GM18867 (cell line): ENCODE measurements around the gene MOK.

Experiments used
- ATAC-seq: cut with Tn5 transposase; IDR thresholded peaks from one replicate; pipeline ENCODE4 v1.9.1; 2021; ENCODE audit warnings: mild to moderate bottlenecking, moderate library complexity; ENCODE audit not compliant: unreplicated experiment

MOK gene

GRCh38 chr14:102226356-102227125 lies 78.4 kb downstream of the MOK start:
- ATAC-seq: no peak

GRCh38 chr14:102225936-102226335 lies 79.0 kb downstream of the MOK start:
- ATAC-seq: no peak

GRCh38 chr14:102225386-102225785 lies 79.6 kb downstream of the MOK start:
- ATAC-seq: no peak

GRCh38 chr14:102223682-102224081 lies 81.3 kb downstream of the MOK start:
- no peak for ATAC-seq

GRCh38 chr14:102222751-102223150 lies 82.2 kb downstream of the MOK start:
- no peak for ATAC-seq

- ATAC-seq: no peak
These were observed 82.9 kb downstream of the MOK start for GRCh38 chr14:102222009-102222575.

GRCh38 chr14:102221026-102221425 lies 83.9 kb downstream of the MOK start:
- no peak for ATAC-seq

GRCh38 chr14:102220031-102220430 lies 84.9 kb downstream of the MOK start:
- no peak for ATAC-seq

- no peak for ATAC-seq
These were observed 85.6 kb downstream of the MOK start for GRCh38 chr14:102219316-102219715.

- no peak for ATAC-seq
These were observed 86.3 kb downstream of the MOK start for GRCh38 chr14:102218688-102219087.

- ATAC-seq: no peak
These were observed 87.0 kb downstream of the MOK start for GRCh38 chr14:102217987-102218421.

- no peak for ATAC-seq
These were observed 87.6 kb downstream of the MOK start for GRCh38 chr14:102217399-102217798.

GRCh38 chr14:102215576-102216250 lies 89.3 kb downstream of the MOK start:
- ATAC-seq: no peak

- ATAC-seq: no peak
These were observed 89.9 kb downstream of the MOK start for GRCh38 chr14:102215071-102215470.

GRCh38 chr14:102213984-102214658 lies 90.8 kb downstream of the MOK start:
- ATAC-seq: no peak

- ATAC-seq: no peak
These were observed 91.5 kb downstream of the MOK start for GRCh38 chr14:102213470-102213869.

GRCh38 chr14:102212845-102213244 lies 92.1 kb downstream of the MOK start:
- ATAC-seq: no peak

- ATAC-seq: no peak
These were observed 92.6 kb downstream of the MOK start for GRCh38 chr14:102212356-102212755.

GRCh38 chr14:102211240-102211639 lies 93.7 kb downstream of the MOK start:
- ATAC-seq: no peak

GRCh38 chr14:102210421-102211042 lies 94.4 kb downstream of the MOK start:
- ATAC-seq: no peak
